GM18505 (cell line): ENCODE data around the gene NAXE.
"Not testable (repeated sequence)": the region's sequence is repeated elsewhere in the genome, so short reads cannot be mapped to it uniquely, and the experiment has no call there.

Experiments
- ATAC-seq: cut with Tn5 transposase; IDR thresholded peaks from one replicate; pipeline ENCODE4 v1.9.1; 2021; ENCODE audit not compliant: unreplicated experiment
- POLR2A ChIP-seq: IDR thresholded peaks from 4 replicates; pipeline ENCODE4 v1.6.1; 2011; ENCODE audit warnings: borderline replicate concordance; ENCODE audit not compliant: insufficient read depth, insufficient read length; ENCODE audit errors: extremely low read depth

The NAXE gene

GRCh38 chr1:156591432-156592157, at the start of gene NAXE:
Gene NAXE, plus strand, starts transcription at chr1:156591776. Its CDS starts 29 bp downstream, at chr1:156591805.
- peak; percentile 95 for TF ChIP-seq POLR2A
- peak; percentile 85 for ATAC-seq

GRCh38 chr1:156543066-156543465, 48.5 kb upstream of the NAXE start:
- no peak for TF ChIP-seq POLR2A
- ATAC-seq, result no peak

GRCh38 chr1:156544592-156545102, 46.9 kb upstream of the NAXE start:
- ATAC-seq, result no peak
- TF ChIP-seq POLR2A, result no peak

GRCh38 chr1:156546267-156546666, 45.3 kb upstream of the NAXE start:
- no peak for ATAC-seq
- no peak for TF ChIP-seq POLR2A

- no peak for TF ChIP-seq POLR2A
- ATAC-seq, result no peak
Measured at GRCh38 chr1:156547434-156547833, 44.1 kb upstream of the NAXE start.

- TF ChIP-seq POLR2A, result no peak
- no peak for ATAC-seq
Measured at GRCh38 chr1:156547982-156548381, 43.6 kb upstream of the NAXE start.

GRCh38 chr1:156549390-156549789, 42.2 kb upstream of the NAXE start:
- no peak for ATAC-seq
- no peak for TF ChIP-seq POLR2A

- TF ChIP-seq POLR2A, result no peak
- no peak for ATAC-seq
Measured at GRCh38 chr1:156549831-156550230, 41.7 kb upstream of the NAXE start.

- TF ChIP-seq POLR2A, result no peak
- no peak for ATAC-seq
Measured at GRCh38 chr1:156550346-156550745, 41.2 kb upstream of the NAXE start.

- ATAC-seq, result no peak
- no peak for TF ChIP-seq POLR2A
Measured at GRCh38 chr1:156551066-156551643, 40.4 kb upstream of the NAXE start.

GRCh38 chr1:156551869-156552268, 39.7 kb upstream of the NAXE start:
- TF ChIP-seq POLR2A, result no peak
- no peak for ATAC-seq

GRCh38 chr1:156552518-156552917, 39.1 kb upstream of the NAXE start:
- ATAC-seq, result no peak
- TF ChIP-seq POLR2A, result no peak

- ATAC-seq, result not testable (repeated sequence)
Measured at GRCh38 chr1:156552937-156553336, 38.6 kb upstream of the NAXE start.

- no peak for ATAC-seq
- no peak for TF ChIP-seq POLR2A
Measured at GRCh38 chr1:156553860-156554485, 37.6 kb upstream of the NAXE start.
